Caco-2 (cell line): ENCODE measurements around the gene NTN5. TPM values are rescaled to one million over a fixed set of nuclear protein-coding genes. Genes with fewer than 3 reads are reported as not detected.

Source experiments
- BruUV-seq: library from RNA; stranded (reverse); fragments of 400-500 nt; replicated peaks from 2 replicates; lab custom pipeline; 2021; lab: Mats Ljungman, UMichigan
- CTCF ChIA-PET: fragments of 300-600 bp; sonication (Branson Sonifier 250); formaldehyde crosslinking; loops from one replicate; lab custom pipeline; 2022; ENCODE audit warnings: antibody characterized with exemption; lab: Charles Lee
- POLR2A ChIA-PET: fragments of 300-600 bp; sonication (Branson Sonifier 250); formaldehyde crosslinking; loops from one replicate; lab custom pipeline; 2022; ENCODE audit warnings: antibody characterized with exemption; lab: Charles Lee
- DNase-seq, 2 experiments: peaks; one replicate each; pipeline versions ENCODE4 v3.0.0 to v3.0.0-alpha.2; 2020 to 2022
- H3K27me3 ChIP-seq: replicated peaks from 2 replicates; pipeline ENCODE4 v1.6.0; 2011; ENCODE audit warnings: low read length; ENCODE audit not compliant: control insufficient read depth, insufficient read depth
- H3K36me3 ChIP-seq: 2 replicates; pipeline ENCODE4 v1.5.1; 2011; ENCODE audit warnings: low read length; ENCODE audit not compliant: control insufficient read depth, insufficient read depth
- H3K4me1 ChIP-seq: fragments of 250-450 bp; sonication (Bioruptor Pico); 2 replicates; pipeline ENCODE4 v1.5.1; 2020; ENCODE audit warnings: mild to moderate bottlenecking
- H3K4me3 ChIP-seq: 2 replicates; pipeline ENCODE4 v1.5.1; 2011; ENCODE audit warnings: low read depth, mild to moderate bottlenecking, control low read depth, low read length
- H3K9me3 ChIP-seq: fragments of 250-450 bp; sonication (Bioruptor Pico); 2 replicates; pipeline ENCODE4 v1.5.1; 2020; ENCODE audit warnings: mild to moderate bottlenecking, moderate library complexity
- H3K27ac Mint-ChIP-seq: one replicate; pipeline ENCODE4 v1.8.0; 2022; ENCODE audit warnings: mixed read lengths; ENCODE audit not compliant: unreplicated experiment
- H3K27me3 Mint-ChIP-seq: one replicate; pipeline ENCODE4 v1.8.0; 2022; ENCODE audit warnings: mixed read lengths; ENCODE audit not compliant: insufficient read depth, unreplicated experiment
- H3K36me3 Mint-ChIP-seq: one replicate; pipeline ENCODE4 v1.8.0; 2022; ENCODE audit warnings: mild to moderate bottlenecking, mixed read lengths; ENCODE audit not compliant: insufficient read depth, unreplicated experiment
- H3K4me1 Mint-ChIP-seq: one replicate; pipeline ENCODE4 v1.8.0; 2022; ENCODE audit warnings: low read depth, mixed read lengths; ENCODE audit not compliant: unreplicated experiment
- H3K4me3 Mint-ChIP-seq: one replicate; pipeline ENCODE4 v1.8.0; 2022; ENCODE audit warnings: mild to moderate bottlenecking, moderate library complexity, mixed read lengths; ENCODE audit not compliant: unreplicated experiment
- H3K9me3 Mint-ChIP-seq: one replicate; pipeline ENCODE4 v1.8.0; 2022; ENCODE audit warnings: mixed read lengths; ENCODE audit not compliant: unreplicated experiment
- intact Hi-C: fragments of 100-400 bp; cut with micrococcal nuclease; formaldehyde crosslinking; loops from one replicate; pipeline ENCODE4 v1.10.0; 2022; ENCODE audit not compliant: unreplicated experiment
- total RNA-seq: library from RNA; stranded (reverse); gene quantifications from 2 replicates; pipeline ENCODE4 v1.2.3, GENCODE V29; 2022
- TF ChIP-seq, protein P1 (sequence below), 2 experiments: fragments of 200-600 bp in 1 of 2; IDR thresholded peaks; 1 replicate in 1 of 2; 2 replicates in 1 of 2; pipeline versions ENCODE4 v1.5.1 to v1.8.0; 2011 to 2022; ENCODE audit warnings: antibody characterized with exemption in 1 of 2, control low read depth in 1 of 2, inconsistent platforms in 1 of 2, low read depth in 1 of 2, low read length in 1 of 2, mild to moderate bottlenecking in 1 of 2, moderate library complexity in 1 of 2; ENCODE audit not compliant: insufficient read depth in 1 of 2, severe bottlenecking in 1 of 2, unreplicated experiment in 1 of 2

Gene NTN5
- total RNA-seq, 1 experiment from 2014 or later, result 0.34 TPM

DNA sequence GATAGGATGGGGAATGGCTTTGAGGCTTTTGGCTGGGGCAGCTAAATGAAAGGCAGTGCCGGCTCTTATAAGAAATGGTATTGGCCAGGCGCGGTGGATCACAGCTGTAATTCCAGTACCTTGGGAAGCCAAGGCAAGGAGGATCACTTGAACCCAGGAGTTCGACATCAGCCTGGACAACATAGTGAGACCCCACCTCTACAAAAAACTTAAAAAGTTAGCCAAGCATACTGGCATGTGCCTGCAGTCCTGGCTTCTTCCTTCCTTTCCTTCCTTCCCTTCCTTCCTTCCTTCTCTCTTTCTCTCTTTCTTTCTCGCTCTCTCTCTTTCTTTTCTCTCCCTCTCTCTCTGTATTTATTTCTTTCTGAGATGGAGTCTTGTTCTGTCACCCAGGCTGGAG lies 30.0 kb downstream of the NTN5 start:
- POLR2A ChIA-PET, result no interaction called here
- H3K27ac Mint-ChIP-seq, result no peak overlapping the region

GRCh38 chr19:48641850-48642249 lies 31.0 kb downstream of the NTN5 start:
- POLR2A ChIA-PET, result no interaction called here
- Mint-ChIP-seq H3K4me3 (no peak overlapping the region), H3K27ac (no peak overlapping the region), H3K4me1 (peaks cover 25% of the 10 kb centered on the region), H3K9me3 (peaks cover 9% of the 10 kb centered on the region), H3K36me3 (peaks cover 23% of the 10 kb centered on the region), H3K27me3 (no peaks in the 10 kb centered on the region)
- Histone ChIP-seq H3K36me3 (no peaks in the 10 kb centered on the region), H3K9me3 (no peaks in the 10 kb centered on the region), H3K27me3 (no peaks in the 10 kb centered on the region), H3K4me3 (no peak overlapping the region), H3K4me1 (peaks cover 15% of the 10 kb centered on the region)
- TF ChIP-seq, protein P1, sequence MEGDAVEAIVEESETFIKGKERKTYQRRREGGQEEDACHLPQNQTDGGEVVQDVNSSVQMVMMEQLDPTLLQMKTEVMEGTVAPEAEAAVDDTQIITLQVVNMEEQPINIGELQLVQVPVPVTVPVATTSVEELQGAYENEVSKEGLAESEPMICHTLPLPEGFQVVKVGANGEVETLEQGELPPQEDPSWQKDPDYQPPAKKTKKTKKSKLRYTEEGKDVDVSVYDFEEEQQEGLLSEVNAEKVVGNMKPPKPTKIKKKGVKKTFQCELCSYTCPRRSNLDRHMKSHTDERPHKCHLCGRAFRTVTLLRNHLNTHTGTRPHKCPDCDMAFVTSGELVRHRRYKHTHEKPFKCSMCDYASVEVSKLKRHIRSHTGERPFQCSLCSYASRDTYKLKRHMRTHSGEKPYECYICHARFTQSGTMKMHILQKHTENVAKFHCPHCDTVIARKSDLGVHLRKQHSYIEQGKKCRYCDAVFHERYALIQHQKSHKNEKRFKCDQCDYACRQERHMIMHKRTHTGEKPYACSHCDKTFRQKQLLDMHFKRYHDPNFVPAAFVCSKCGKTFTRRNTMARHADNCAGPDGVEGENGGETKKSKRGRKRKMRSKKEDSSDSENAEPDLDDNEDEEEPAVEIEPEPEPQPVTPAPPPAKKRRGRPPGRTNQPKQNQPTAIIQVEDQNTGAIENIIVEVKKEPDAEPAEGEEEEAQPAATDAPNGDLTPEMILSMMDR (IDR thresholded peaks at IDR 0.05; ENCODE audit: insufficient read depth in 1 of 2, low read depth in 1 of 2, low read length in 1 of 2, severe bottlenecking in 1 of 2, unreplicated experiment in 1 of 2), result no peak
- intact Hi-C loops, result no loop called here
- CTCF ChIA-PET, result interaction anchor here (0.6 kb wide), 1 partner anchor 173 kb away, joined by 3 read pairs; no protein-coding TSS in a partner anchor
- no TSS peak for BruUV-seq
- DNase-seq, result no peak

More for the DNA sequence above, 30.0 kb downstream of the NTN5 start:
- Mint-ChIP-seq H3K27me3 (no peaks in the 10 kb centered on the region), H3K4me3 (no peak overlapping the region), H3K36me3 (peaks cover 16% of the 10 kb centered on the region), H3K4me1 (peaks cover 29% of the 10 kb centered on the region), H3K9me3 (peaks cover 9% of the 10 kb centered on the region)
- peaks cover 15% of the 10 kb centered on the region for H3K4me1 ChIP-seq
- no peak overlapping the region for H3K4me3 ChIP-seq
- no peaks in the 10 kb centered on the region for H3K27me3 ChIP-seq
- intact Hi-C loops, result no loop called here
- CTCF ChIA-PET, result interaction anchor here (0.6 kb wide), 1 partner anchor 9 kb away, joined by 5 read pairs; no protein-coding TSS in a partner anchor
- BruUV-seq, result no TSS peak
- TF ChIP-seq, protein P1 (IDR thresholded peaks at IDR 0.05; ENCODE audit: insufficient read depth in 1 of 2, low read depth in 1 of 2, low read length in 1 of 2, severe bottlenecking in 1 of 2, unreplicated experiment in 1 of 2), result no peak
- H3K36me3 ChIP-seq, result no peaks in the 10 kb centered on the region
- DNase-seq, result no peak
- H3K9me3 ChIP-seq, result no peaks in the 10 kb centered on the region

DNA sequence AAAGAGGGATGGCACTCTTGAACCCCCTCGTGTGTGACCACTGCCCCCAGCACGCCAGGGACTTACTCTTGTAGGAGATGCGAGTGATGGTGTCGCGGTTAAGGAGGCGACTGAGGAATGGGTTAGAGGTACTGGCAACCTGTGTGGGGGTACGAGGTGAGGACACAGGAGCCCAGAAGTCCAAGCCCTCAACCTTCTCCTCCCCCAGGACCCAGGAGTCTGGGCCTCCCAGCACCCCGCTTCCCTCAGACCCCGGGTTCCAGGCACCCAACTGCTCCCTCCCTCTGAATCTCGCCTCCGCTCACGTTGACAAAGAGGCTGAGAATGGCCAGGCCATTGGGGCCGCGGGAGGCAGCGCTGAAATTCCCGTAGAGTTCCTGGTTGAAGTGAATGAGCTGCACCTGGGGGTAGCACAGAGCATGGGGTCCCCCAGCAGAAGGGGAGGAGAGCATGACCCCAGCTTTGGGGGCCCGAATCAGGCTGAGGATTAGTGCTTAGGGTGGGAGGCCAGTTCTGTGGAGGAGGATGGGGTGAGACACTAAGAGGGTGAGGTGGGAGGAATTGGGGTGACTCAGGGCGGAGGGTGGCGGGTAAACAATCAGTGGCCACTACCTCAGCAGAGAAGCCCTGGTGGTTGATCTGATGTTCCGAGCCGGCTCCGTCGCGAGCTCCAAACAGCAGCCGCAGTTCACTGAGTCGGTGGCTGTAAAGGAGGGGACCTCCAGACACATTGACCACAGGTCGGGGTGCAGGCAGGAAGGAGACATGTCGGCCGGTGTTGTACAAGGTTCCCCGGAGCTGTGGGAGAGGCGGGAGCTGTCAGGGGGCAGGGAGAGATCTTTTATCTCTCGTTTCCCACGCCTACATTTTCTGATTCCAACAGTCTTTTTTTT lies 33.1 kb downstream of the NTN5 start:
- ChIA-PET POLR2A (no interaction called here), CTCF (interaction anchor here (0.5 kb wide), 1 partner anchor 134 kb away, joined by 5 read pairs; no protein-coding TSS in a partner anchor)
- TF ChIP-seq, protein P1 (IDR thresholded peaks at IDR 0.05; ENCODE audit: insufficient read depth in 1 of 2, low read depth in 1 of 2, low read length in 1 of 2, severe bottlenecking in 1 of 2, unreplicated experiment in 1 of 2), result no peak
- Mint-ChIP-seq H3K4me1 (peaks cover 22% of the 10 kb centered on the region), H3K27me3 (no peaks in the 10 kb centered on the region), H3K36me3 (peaks cover 30% of the 10 kb centered on the region), H3K9me3 (peaks cover 9% of the 10 kb centered on the region), H3K27ac (peak overlapping the region; percentile 96), H3K4me3 (no peak overlapping the region)
- Histone ChIP-seq H3K36me3 (no peaks in the 10 kb centered on the region), H3K27me3 (no peaks in the 10 kb centered on the region), H3K9me3 (no peaks in the 10 kb centered on the region), H3K4me1 (peaks cover 16% of the 10 kb centered on the region), H3K4me3 (no peak overlapping the region)
- peak in 1 of 2 experiments; percentile 43 for DNase-seq
- intact Hi-C loops, result loop anchor here (5.0 kb wide), 2 partner anchors 198 to 323 kb away; partner anchors contain the start of gene HSD17B14
- no TSS peak for BruUV-seq
